ENCODE data around the gene SPINDOC.

SPINDOC gene, protein sequence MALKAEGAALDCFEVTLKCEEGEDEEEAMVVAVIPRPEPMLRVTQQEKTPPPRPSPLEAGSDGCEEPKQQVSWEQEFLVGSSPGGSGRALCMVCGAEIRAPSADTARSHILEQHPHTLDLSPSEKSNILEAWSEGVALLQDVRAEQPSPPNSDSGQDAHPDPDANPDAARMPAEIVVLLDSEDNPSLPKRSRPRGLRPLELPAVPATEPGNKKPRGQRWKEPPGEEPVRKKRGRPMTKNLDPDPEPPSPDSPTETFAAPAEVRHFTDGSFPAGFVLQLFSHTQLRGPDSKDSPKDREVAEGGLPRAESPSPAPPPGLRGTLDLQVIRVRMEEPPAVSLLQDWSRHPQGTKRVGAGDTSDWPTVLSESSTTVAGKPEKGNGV

GRCh38 chr11:63813035-63813562 is at the start of gene SPINDOC:
Gene SPINDOC, plus strand, starts transcription at chr11:63813456. Its CDS starts 231 bp downstream, at chr11:63813687.
- peak; percentile 49 for DNase-seq (ENCODE audit: low read depth)

GRCh38 chr11:63763496-63764339 is 49.5 kb upstream of the SPINDOC start:
- DNase-seq (ENCODE audit: low read depth), result peak; percentile 72

DNA sequence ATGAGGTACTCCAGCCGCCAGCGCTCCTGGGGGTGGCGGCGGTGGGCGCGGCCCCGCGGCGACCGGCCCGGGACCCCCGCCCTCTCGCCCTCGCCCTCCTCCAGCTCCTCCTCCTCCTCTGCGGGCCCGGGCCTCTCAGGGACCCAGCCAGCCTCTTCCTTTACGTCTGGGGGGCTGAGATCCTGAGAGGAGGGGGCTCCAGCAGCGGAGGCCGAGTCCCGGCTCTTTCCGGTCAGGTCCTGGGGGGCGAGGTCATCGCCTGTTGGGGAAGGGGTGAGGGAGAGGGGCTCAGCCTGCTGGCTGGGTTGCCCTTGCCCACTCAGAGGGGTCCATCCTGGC is 48.9 kb upstream of the SPINDOC start:
- DNase-seq (ENCODE audit: low read depth), result no peak

DNA sequence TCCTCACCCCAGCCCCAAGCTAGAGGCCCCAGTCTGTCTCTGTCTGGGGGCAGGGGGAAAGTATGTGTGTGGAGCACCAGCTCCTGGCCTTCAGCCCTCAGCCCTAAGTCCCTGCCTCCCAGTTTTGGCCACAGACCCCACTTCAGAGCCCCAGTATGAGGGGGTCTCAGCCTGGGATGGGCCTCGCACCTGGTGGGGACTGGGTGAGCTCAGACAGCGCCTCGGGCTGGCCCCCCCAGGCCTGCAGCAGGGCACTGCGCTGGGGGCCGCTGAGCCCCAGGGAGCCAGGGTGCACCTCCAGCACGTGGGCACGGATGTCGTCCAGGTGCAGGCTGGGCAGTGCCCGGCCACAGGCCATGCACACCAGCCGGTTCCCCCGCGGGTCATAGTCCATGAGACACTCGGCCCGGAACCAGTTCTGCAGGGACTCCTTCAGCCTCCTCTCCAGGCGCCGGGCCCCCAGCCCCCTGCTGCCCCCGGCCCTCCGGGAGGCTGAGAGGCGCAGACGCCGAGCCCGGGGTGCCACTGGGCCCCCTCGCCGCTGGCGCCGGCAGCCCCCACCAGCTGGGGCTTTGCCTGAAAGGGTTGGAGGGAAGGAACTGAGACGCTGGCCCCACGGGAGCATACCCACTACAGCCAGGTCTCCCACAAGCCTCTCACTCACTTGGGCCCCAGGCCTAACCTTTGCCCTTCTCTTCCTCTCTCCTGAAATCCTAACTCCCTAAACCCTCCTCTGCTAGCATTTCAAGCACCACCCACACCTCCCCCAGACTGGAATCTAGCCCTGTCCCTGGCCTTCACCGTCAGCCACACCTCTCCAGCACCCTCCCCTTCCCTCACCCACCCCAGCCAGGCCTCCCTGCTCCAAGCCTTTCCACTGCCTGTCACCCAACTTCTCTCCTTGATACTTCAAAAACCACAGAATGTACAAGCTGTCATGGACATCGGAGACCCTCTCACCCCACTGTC is 48.3 kb upstream of the SPINDOC start:
- DNase-seq (ENCODE audit: low read depth), result peak; percentile 87

GRCh38 chr11:63765688-63766241 is 47.5 kb upstream of the SPINDOC start:
- no peak for DNase-seq (ENCODE audit: low read depth)

DNA sequence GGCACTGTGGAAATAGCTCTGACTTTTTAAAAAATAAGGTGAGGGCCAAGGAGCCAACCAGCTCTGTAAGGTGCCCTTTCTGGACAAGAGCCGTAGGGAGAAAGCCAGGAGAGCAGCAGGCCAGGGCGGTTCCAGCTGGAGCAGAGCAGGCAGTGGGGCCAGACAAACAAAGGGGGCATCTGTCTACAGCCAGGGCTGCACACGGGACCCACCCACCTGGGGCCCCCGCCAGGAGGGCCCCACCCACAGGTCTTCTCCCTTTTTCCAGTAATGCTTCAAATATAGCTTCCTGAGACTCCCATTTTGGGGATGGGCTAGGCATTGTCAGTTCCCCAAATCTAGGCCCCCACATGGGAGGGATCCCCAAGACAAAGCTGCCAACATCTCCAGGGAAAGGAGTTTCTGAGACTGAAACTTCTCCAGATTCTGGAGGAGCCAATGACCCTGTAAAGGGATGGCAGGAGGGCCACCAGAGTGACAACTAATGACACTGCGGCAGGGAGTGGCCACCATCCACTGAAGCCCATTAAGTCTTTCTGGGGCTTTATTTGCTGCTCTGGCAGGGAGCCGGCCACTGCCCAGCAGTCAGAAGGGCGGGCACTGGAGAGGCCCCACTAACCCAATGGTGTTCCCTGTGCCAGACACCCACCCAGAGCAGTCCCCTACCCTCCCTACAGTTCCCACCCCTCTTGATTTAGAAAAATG is 46.6 kb upstream of the SPINDOC start:
- DNase-seq (ENCODE audit: low read depth), result no peak

GRCh38 chr11:63767267-63767564 is 46.0 kb upstream of the SPINDOC start:
- no peak for DNase-seq (ENCODE audit: low read depth)

- DNase-seq (ENCODE audit: low read depth), result peak; percentile 67
Measured at GRCh38 chr11:63767565-63768236, 45.6 kb upstream of the SPINDOC start.

DNA sequence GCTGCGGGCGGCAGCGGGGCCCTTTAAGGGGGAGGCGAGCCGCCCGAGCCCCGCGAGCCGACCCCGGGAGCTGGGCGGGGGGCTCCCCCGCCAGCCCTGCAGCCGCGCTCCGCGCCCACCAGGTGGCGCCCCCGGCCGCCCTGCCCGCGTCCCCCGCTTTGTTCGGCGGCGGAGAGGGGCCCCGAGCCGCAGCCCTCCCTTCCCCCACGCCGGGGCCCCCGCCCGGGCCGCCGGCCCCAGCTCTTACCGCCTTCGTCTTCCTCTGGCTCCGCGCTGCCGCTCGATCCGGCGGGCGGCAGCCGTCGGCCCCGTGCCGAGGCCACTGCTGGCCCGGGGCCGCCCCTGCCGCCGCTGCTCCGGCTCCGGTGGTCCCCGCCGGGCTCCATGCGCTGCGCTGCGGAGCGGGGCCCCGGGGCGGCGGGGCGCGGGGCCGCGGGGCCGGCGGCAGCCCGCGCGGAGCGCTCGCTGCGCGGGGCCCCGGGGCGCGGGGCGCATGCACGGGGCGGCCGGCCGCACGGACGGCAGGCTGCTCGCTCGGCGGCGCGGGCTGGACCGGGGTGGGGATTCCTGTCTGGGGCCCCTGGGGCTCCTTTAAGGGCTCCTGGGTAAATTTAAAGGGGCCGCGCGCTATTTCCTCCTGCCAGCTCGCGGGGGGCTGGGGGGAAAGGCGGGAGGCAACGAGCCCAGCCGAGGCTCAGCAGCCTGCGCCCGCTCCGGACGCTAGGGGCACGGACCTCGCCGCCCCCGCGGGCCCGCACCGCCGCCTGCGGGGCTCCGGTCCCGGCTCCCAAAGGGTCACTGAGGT is 44.8 kb upstream of the SPINDOC start, which contains the start of gene ZFTA:
ZFTA (minus strand) TSS at position 539 of the 805 bp plus-strand sequence; CDS start at position 386, 153 bp downstream.
- peak; percentile 59 for DNase-seq (ENCODE audit: low read depth)

DNA sequence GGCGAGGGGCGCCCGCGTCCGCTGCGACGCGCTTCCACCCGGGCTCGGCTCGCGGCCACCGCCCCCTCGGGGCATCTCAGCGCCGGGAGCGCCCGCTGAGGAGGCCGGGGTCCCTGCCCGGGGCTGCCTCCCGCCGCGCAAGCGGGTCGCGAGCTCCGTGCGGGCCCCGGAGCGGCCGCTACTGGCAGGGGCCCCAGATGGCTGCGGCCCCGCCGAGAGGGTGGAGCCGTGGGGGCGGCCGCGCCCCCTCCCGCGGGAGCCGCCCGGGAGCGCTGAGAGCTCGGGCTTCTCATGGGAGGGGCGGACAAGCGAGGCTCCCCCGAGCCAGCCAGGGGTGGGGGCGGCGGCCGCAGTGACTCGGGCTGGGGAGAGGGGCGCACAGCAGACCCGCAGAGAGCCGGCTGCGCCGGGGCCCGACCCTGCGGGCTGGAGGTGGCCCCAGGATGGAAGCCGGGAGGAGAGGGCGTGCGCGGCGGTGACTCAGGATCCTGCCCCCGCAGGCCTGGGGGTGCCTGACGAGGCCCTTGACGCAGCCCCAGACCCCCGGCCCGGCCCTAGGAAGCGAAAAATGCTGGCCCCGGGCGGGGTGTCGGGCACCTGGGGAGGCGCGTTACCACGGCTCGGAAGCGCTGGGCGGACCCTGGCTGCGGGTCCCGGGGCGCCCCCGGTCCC is 44.1 kb upstream of the SPINDOC start:
- peak; percentile 26 for DNase-seq (ENCODE audit: low read depth)

GRCh38 chr11:63769714-63770455 is 43.4 kb upstream of the SPINDOC start:
- DNase-seq (ENCODE audit: low read depth), result no peak

GRCh38 chr11:63770763-63771162 is 42.5 kb upstream of the SPINDOC start:
- DNase-seq (ENCODE audit: low read depth), result peak; percentile 82

GRCh38 chr11:63771741-63772318 is 41.4 kb upstream of the SPINDOC start:
- DNase-seq (ENCODE audit: low read depth), result peak; percentile 59

DNA sequence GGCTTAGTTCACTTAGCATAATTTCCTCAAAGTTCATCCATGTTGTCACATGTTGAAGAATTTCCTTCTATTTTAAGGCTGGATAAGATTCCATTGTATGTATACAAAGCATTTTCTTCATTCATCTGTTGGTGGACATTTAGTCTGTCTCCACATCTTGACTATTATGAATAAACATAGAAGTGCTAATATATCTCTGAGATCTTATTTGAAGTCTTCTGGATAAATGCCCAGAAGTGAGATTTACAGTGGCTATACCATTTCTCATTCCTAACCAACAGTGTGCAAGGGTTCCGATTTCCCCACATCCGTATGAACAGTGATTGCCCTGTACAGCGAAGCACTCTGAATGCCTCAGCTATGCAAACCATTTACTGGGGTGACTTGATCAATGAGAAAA is 38.1 kb upstream of the SPINDOC start:
- DNase-seq (ENCODE audit: low read depth), result peak; percentile 91

DNA sequence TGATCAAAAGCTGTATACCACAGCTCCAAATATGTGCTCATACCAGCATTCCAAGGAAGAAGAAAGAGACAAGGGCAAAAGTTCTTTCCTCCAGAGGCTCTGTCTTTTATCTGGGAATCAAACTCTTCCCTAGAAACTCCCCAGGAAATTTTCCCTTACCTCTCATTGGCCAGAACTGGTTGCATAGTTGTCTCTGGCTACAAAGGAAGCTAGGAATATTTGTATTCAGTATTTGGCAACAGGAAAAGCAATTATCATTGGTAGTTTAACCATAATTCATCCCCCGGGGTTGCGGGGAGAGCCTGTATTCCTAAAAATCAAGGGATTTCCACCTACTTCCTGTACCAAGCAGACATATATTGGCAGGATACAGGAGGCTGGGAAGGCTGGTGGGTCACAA is 34.2 kb upstream of the SPINDOC start:
- peak; percentile 78 for DNase-seq (ENCODE audit: low read depth)

DNA sequence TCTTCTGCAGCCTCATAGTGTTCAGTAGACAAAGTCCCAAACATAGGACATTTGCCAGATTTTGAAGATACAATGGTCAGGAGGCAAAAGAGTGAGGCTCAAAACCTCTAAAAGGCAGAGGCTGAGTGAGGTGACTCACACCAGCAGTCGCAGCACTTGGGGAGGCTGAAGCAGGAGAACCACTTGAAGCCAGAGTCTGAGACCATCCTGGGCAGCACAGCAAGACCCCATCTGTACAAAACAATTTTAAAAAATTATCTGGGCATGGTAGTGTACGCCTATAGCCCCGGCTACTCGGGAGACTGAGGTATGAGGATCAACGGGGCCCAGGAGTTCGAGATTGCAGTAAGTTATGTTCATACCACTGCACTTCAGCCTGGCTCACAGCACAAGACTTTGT is 30.5 kb upstream of the SPINDOC start:
- no peak for DNase-seq (ENCODE audit: low read depth)

GRCh38 chr11:63783925-63784592 is 29.2 kb upstream of the SPINDOC start:
- peak; percentile 25 for DNase-seq (ENCODE audit: low read depth)
